DND-41 (cell line): ENCODE results near the gene KSR1.

Source experiments
- ATAC-seq: fragments of 200-7000 bp; cut with Tn5 transposase; 3 replicates; pipeline ENCODE4 v1.9.1; 2021; ENCODE audit warnings: low read depth; ENCODE audit not compliant: insufficient read depth
- DNase-seq: peaks from one replicate; pipeline ENCODE4 v3.0.0-alpha.2; 2020
- H2AFZ ChIP-seq: 2 replicates; pipeline ENCODE4 v1.6.0; 2012; ENCODE audit warnings: low read depth, low read length
- H3K27ac ChIP-seq: 2 replicates; pipeline ENCODE4 v1.5.1; 2012; ENCODE audit warnings: low read length, inconsistent platforms
- H3K27me3 ChIP-seq: fragments of 200-600 bp; sonication (generic); 2 replicates; pipeline ENCODE4 v1.6.0; 2012; ENCODE audit warnings: low read length, mild to moderate bottlenecking, inconsistent platforms; ENCODE audit not compliant: insufficient read depth, poor library complexity
- H3K36me3 ChIP-seq: 2 replicates; pipeline ENCODE4 v1.5.1; 2012; ENCODE audit warnings: low read length, inconsistent platforms; ENCODE audit not compliant: insufficient read depth
- H3K4me1 ChIP-seq: 2 replicates; pipeline ENCODE4 v1.5.1; 2012; ENCODE audit warnings: mild to moderate bottlenecking, low read length; ENCODE audit not compliant: insufficient read depth
- H3K4me2 ChIP-seq: 2 replicates; pipeline ENCODE4 v1.6.0; 2012; ENCODE audit warnings: mild to moderate bottlenecking, moderate library complexity, low read length, inconsistent platforms; ENCODE audit not compliant: insufficient read depth
- H3K4me3 ChIP-seq, 2 experiments: fragments of 200-600 bp in 1 of 2; shearing (Covaris generic) in 1 of 2; 2 replicates each; pipeline ENCODE4 v1.5.1; 2012 to 2016; ENCODE audit warnings: inconsistent platforms in 2 of 2, low read length in 2 of 2, mild to moderate bottlenecking in 2 of 2, low read depth in 1 of 2, moderate library complexity in 1 of 2
- H3K79me2 ChIP-seq: 2 replicates; pipeline ENCODE4 v1.6.0; 2012; ENCODE audit warnings: low read length, inconsistent platforms; ENCODE audit not compliant: insufficient read depth
- H3K9ac ChIP-seq: 2 replicates; pipeline ENCODE4 v1.6.0; 2012; ENCODE audit warnings: low read depth, mild to moderate bottlenecking, inconsistent platforms, low read length, moderate library complexity
- H3K9me3 ChIP-seq: 2 replicates; pipeline ENCODE4 v1.5.1; 2012; ENCODE audit warnings: low read length, moderate library complexity, mild to moderate bottlenecking, inconsistent platforms; ENCODE audit not compliant: insufficient read depth, severe bottlenecking
- H4K20me1 ChIP-seq: 2 replicates; pipeline ENCODE4 v1.6.0; 2012; ENCODE audit warnings: low read length; ENCODE audit not compliant: insufficient read depth
- CTCF ChIP-seq: IDR thresholded peaks from 2 replicates; pipeline ENCODE4 v1.5.1; 2012; ENCODE audit warnings: borderline replicate concordance, low read length, moderate library complexity, mild to moderate bottlenecking; ENCODE audit not compliant: poor library complexity, severe bottlenecking; ENCODE audit errors: extremely low read depth
- EZH2 ChIP-seq: IDR thresholded peaks from 3 replicates; pipeline ENCODE4 v1.6.1; 2012; ENCODE audit warnings: borderline replicate concordance, low read depth, mild to moderate bottlenecking, moderate library complexity, low read length, inconsistent platforms; ENCODE audit not compliant: severe bottlenecking

KSR1 gene

GRCh38 chr17:27506348-27507218 is 50.3 kb downstream of the KSR1 start:
- no peak overlapping the region for H2AFZ ChIP-seq
- no peaks in the 10 kb centered on the region for H3K27me3 ChIP-seq
- peaks cover 5% of the 10 kb centered on the region for H3K9me3 ChIP-seq
- H4K20me1 ChIP-seq = peaks cover 14% of the 10 kb centered on the region; the same call in 1 of the 2 replicates
- H3K27ac ChIP-seq = no peak overlapping the region
- no peaks in the 10 kb centered on the region for H3K36me3 ChIP-seq
- TF ChIP-seq CTCF = no peak
- no peak for TF ChIP-seq EZH2
- no peak overlapping the region for H3K4me3 ChIP-seq
- H3K9ac ChIP-seq = no peak overlapping the region
- no peaks in the 10 kb centered on the region for H3K79me2 ChIP-seq
- peaks cover 9% of the 10 kb centered on the region for H3K4me1 ChIP-seq
- peak; percentile 75 for ATAC-seq
- DNase-seq = peak; percentile 60
- H3K4me2 ChIP-seq = no peak overlapping the region

- ATAC-seq = no peak
- H3K27me3 ChIP-seq = no peaks in the 10 kb centered on the region
- TF ChIP-seq EZH2 (no peak), CTCF (no peak)
Measured at GRCh38 chr17:27511168-27511883, 55.1 kb downstream of the KSR1 start.

GRCh38 chr17:27512031-27512430 is 55.8 kb downstream of the KSR1 start:
- no peak overlapping the region for H3K27ac ChIP-seq
- H3K9ac ChIP-seq = no peak overlapping the region
- H3K79me2 ChIP-seq = no peaks in the 10 kb centered on the region
- no peak overlapping the region for H2AFZ ChIP-seq
- no peaks in the 10 kb centered on the region for H3K36me3 ChIP-seq
- TF ChIP-seq CTCF = no peak
- TF ChIP-seq EZH2 = no peak
- H3K27me3 ChIP-seq = no peaks in the 10 kb centered on the region
- no peak for DNase-seq
- no peaks in the 10 kb centered on the region for H3K9me3 ChIP-seq
- H4K20me1 ChIP-seq = 0 out of 2 replicates have a peak, but pooled peaks cover 5% of the 10 kb centered on the region
- no peak for ATAC-seq
- H3K4me2 ChIP-seq = no peak overlapping the region
- H3K4me3 ChIP-seq = no peak overlapping the region
- peaks cover under 1% of the 10 kb centered on the region for H3K4me1 ChIP-seq

More at GRCh38 chr17:27511168-27511883, 55.1 kb downstream of the KSR1 start:
- DNase-seq = no peak
- Histone ChIP-seq H3K79me2 (no peaks in the 10 kb centered on the region), H3K9me3 (no peaks in the 10 kb centered on the region), H3K27ac (no peak overlapping the region), H2AFZ (no peak overlapping the region), H4K20me1 (0 out of 2 replicates have a peak, but pooled peaks cover 5% of the 10 kb centered on the region), H3K4me3 (no peak overlapping the region), H3K4me1 (peaks cover 7% of the 10 kb centered on the region), H3K36me3 (no peaks in the 10 kb centered on the region), H3K4me2 (no peak overlapping the region), H3K9ac (no peak overlapping the region)
